ENCODE data around the gene FBN1.

The FBN1 gene

GRCh38 chr15:48466079-48466478 lies 179.4 kb downstream of the FBN1 start:
- no peak for TF ChIP-seq CTCF (IDR thresholded peaks at IDR 0.05; ENCODE audit: insufficient read depth, low read depth, low read length, missing control alignments)
- no peak for DNase-seq (ENCODE audit: low read depth)
- no peak overlapping the region for H3K4me3 ChIP-seq (ENCODE audit: low read length)

- no peak for TF ChIP-seq CTCF (IDR thresholded peaks at IDR 0.05; ENCODE audit: insufficient read depth, low read depth, low read length, missing control alignments)
- no peak for DNase-seq (ENCODE audit: low read depth)
- no peak overlapping the region for H3K4me3 ChIP-seq (ENCODE audit: low read length)
Measured at GRCh38 chr15:48465410-48465809, 180.1 kb downstream of the FBN1 start.

GRCh38 chr15:48463366-48463880 lies 182.1 kb downstream of the FBN1 start:
- TF ChIP-seq CTCF (IDR thresholded peaks at IDR 0.05; ENCODE audit: insufficient read depth, low read depth, low read length, missing control alignments): no peak

GRCh38 chr15:48462688-48463087 lies 182.8 kb downstream of the FBN1 start:
- no peak for DNase-seq (ENCODE audit: low read depth)
- TF ChIP-seq CTCF (IDR thresholded peaks at IDR 0.05; ENCODE audit: insufficient read depth, low read depth, low read length, missing control alignments): no peak

More at GRCh38 chr15:48463366-48463880, 182.1 kb downstream of the FBN1 start:
- no peak for DNase-seq (ENCODE audit: low read depth)
- no peak overlapping the region for H3K4me3 ChIP-seq (ENCODE audit: low read length)

GRCh38 chr15:48459571-48460442 lies 185.7 kb downstream of the FBN1 start:
- TF ChIP-seq CTCF (IDR thresholded peaks at IDR 0.05; ENCODE audit: insufficient read depth, low read depth, low read length, missing control alignments): no peak
- H3K4me3 ChIP-seq (ENCODE audit: low read length): no peak overlapping the region
- peak; percentile 78 for DNase-seq (ENCODE audit: low read depth)

More at GRCh38 chr15:48462688-48463087, 182.8 kb downstream of the FBN1 start:
- H3K4me3 ChIP-seq (ENCODE audit: low read length): no peak overlapping the region

GRCh38 chr15:48458876-48459275 lies 186.6 kb downstream of the FBN1 start:
- TF ChIP-seq CTCF (IDR thresholded peaks at IDR 0.05; ENCODE audit: insufficient read depth, low read depth, low read length, missing control alignments): no peak
- H3K4me3 ChIP-seq (ENCODE audit: low read length): no peak overlapping the region
- DNase-seq (ENCODE audit: low read depth): no peak

Measured in epithelial cell of esophagus (primary cell).